ENCODE results near the gene ANKFN1.

The ANKFN1 gene

GRCh38 chr17:56148333-56148732 lies 4.9 kb upstream of the ANKFN1 start:
- DNase-seq = no peak

- no peak for DNase-seq
Observed at GRCh38 chr17:56149266-56150036, 3.8 kb upstream of the ANKFN1 start.

GRCh38 chr17:56150649-56151048 lies 2.6 kb upstream of the ANKFN1 start:
- DNase-seq = no peak

GRCh38 chr17:56157845-56158244 lies 4.6 kb downstream of the ANKFN1 start:
- no peak for DNase-seq

GRCh38 chr17:56158344-56158743 lies 5.1 kb downstream of the ANKFN1 start:
- no peak for DNase-seq

GRCh38 chr17:56158915-56159825 lies 5.9 kb downstream of the ANKFN1 start:
- no peak for DNase-seq

GRCh38 chr17:56159826-56160380 lies 6.6 kb downstream of the ANKFN1 start:
- DNase-seq = no peak

- no peak for DNase-seq
Observed at GRCh38 chr17:56160422-56160821, 7.1 kb downstream of the ANKFN1 start.

- no peak for DNase-seq
Observed at GRCh38 chr17:56165072-56165641, 11.9 kb downstream of the ANKFN1 start.

GRCh38 chr17:56167491-56167890 lies 14.2 kb downstream of the ANKFN1 start:
- no peak for DNase-seq

GRCh38 chr17:56169621-56170020 lies 16.3 kb downstream of the ANKFN1 start:
- DNase-seq = no peak

GRCh38 chr17:56171186-56171959 lies 18.1 kb downstream of the ANKFN1 start:
- no peak for DNase-seq

GRCh38 chr17:56172517-56172982 lies 19.3 kb downstream of the ANKFN1 start:
- DNase-seq = no peak

- DNase-seq = no peak
Observed at GRCh38 chr17:56173026-56173425, 19.8 kb downstream of the ANKFN1 start.

GRCh38 chr17:56173958-56174835 lies 20.9 kb downstream of the ANKFN1 start:
- DNase-seq = no peak

GRCh38 chr17:56175299-56175955 lies 22.2 kb downstream of the ANKFN1 start:
- DNase-seq = no peak

GRCh38 chr17:56176091-56176490 lies 22.8 kb downstream of the ANKFN1 start:
- DNase-seq = no peak

GRCh38 chr17:56177361-56177760 lies 24.1 kb downstream of the ANKFN1 start:
- DNase-seq = no peak

GRCh38 chr17:56178203-56178602 lies 24.9 kb downstream of the ANKFN1 start:
- no peak for DNase-seq

- DNase-seq = no peak
Observed at GRCh38 chr17:56182081-56182480, 28.8 kb downstream of the ANKFN1 start.

GRCh38 chr17:56184650-56185049 lies 31.4 kb downstream of the ANKFN1 start:
- no peak for DNase-seq
